CD14-positive monocyte (primary cell): ENCODE measurements around the gene ABCA3. TPM values are rescaled to one million over a fixed set of nuclear protein-coding genes. Genes with fewer than 3 reads are reported as not detected.

Experiments
- DNase-seq, 3 donors: peaks; one replicate each; pipeline ENCODE4 v3.0.0-alpha.2; 2011 to 2022
- H2AFZ ChIP-seq: 2 replicates; pipeline ENCODE4 v1.6.0; 2012; ENCODE audit warnings: mild to moderate bottlenecking, low read depth, low read length, inconsistent platforms; ENCODE audit not compliant: insufficient read depth, poor library complexity, severe bottlenecking
- H3K27ac ChIP-seq, 2 donors: 1 replicate in 1 of 2; 2 replicates in 1 of 2; pipeline ENCODE4 v1.5.1; 2012 to 2013; ENCODE audit warnings: low read length in 2 of 2, control low read depth in 1 of 2, inconsistent platforms in 1 of 2, low read depth in 1 of 2, mild to moderate bottlenecking in 1 of 2
- H3K27me3 ChIP-seq, 2 donors: one replicate each; pipeline versions ENCODE4 v1.6.0 to v1.6.1; 2011 to 2013; ENCODE audit warnings: low read length in 2 of 2; ENCODE audit not compliant: control insufficient read depth in 2 of 2, insufficient read depth in 2 of 2
- H3K36me3 ChIP-seq, 2 donors: replicated peaks in 1 of 2; 1 replicate in 1 of 2; 2 replicates in 1 of 2; pipeline versions ENCODE4 v1.5.1 to v1.6.1; 2012 to 2013; ENCODE audit warnings: low read length in 2 of 2, control low read depth in 1 of 2, inconsistent platforms in 1 of 2, mild to moderate bottlenecking in 1 of 2; ENCODE audit not compliant: insufficient read depth in 2 of 2, control insufficient read depth in 1 of 2
- H3K4me1 ChIP-seq, 2 donors: 1 replicate in 1 of 2; 2 replicates in 1 of 2; pipeline versions ENCODE4 v1.5.1 to v1.6.1; 2012 to 2013; ENCODE audit warnings: low read length in 2 of 2, control low read depth in 1 of 2, inconsistent platforms in 1 of 2, mild to moderate bottlenecking in 1 of 2, moderate library complexity in 1 of 2; ENCODE audit not compliant: insufficient read depth in 2 of 2, control insufficient read depth in 1 of 2
- H3K4me2 ChIP-seq: replicated peaks from 2 replicates; pipeline ENCODE3; 2012; ENCODE audit warnings: low read length, moderate library complexity, mild to moderate bottlenecking; ENCODE audit not compliant: poor library complexity, severe bottlenecking; ENCODE audit errors: extremely low read depth
- H3K4me3 ChIP-seq, 3 experiments: fragments of 200-600 bp in 1 of 3; sonication (generic) in 1 of 3; replicated peaks in 1 of 3; 1 replicate in 2 of 3; 2 replicates in 1 of 3; pipeline ENCODE4 v1.5.1; 2011 to 2013; ENCODE audit warnings: low read length in 3 of 3, mild to moderate bottlenecking in 3 of 3, control low read depth in 2 of 3, low read depth in 2 of 3, inconsistent platforms in 1 of 3, moderate library complexity in 1 of 3
- H3K79me2 ChIP-seq: 2 replicates; pipeline ENCODE4 v1.6.0; 2012; ENCODE audit warnings: mild to moderate bottlenecking, control low read depth, inconsistent platforms, low read length, moderate library complexity; ENCODE audit not compliant: insufficient read depth
- H3K9ac ChIP-seq: 2 replicates; pipeline ENCODE4 v1.6.0; 2017; ENCODE audit warnings: low read length, mild to moderate bottlenecking; ENCODE audit not compliant: insufficient read depth, poor library complexity, severe bottlenecking
- H3K9me3 ChIP-seq, 2 donors: replicated peaks in 1 of 2; 1 replicate in 1 of 2; 2 replicates in 1 of 2; pipeline versions ENCODE4 v1.5.1 to v1.6.1; 2012 to 2013; ENCODE audit warnings: low read length in 2 of 2, control low read depth in 1 of 2; ENCODE audit not compliant: control insufficient read depth in 1 of 2, insufficient read depth in 1 of 2
- H4K20me1 ChIP-seq: 2 replicates; pipeline ENCODE4 v1.6.0; 2012; ENCODE audit warnings: mild to moderate bottlenecking, low read length, control low read depth, moderate library complexity; ENCODE audit not compliant: insufficient read depth
- H3K27ac Mint-ChIP-seq, 7 donors: one replicate each; pipeline ENCODE4 v1.8.0; 2020; ENCODE audit warnings: mild to moderate bottlenecking in 7 of 7, mixed read lengths in 7 of 7, moderate library complexity in 6 of 7, inconsistent platforms in 2 of 7
- H3K27me3 Mint-ChIP-seq, 3 donors: one replicate each; pipeline ENCODE4 v1.8.0; 2021 to 2022; ENCODE audit warnings: low read depth in 3 of 3, mild to moderate bottlenecking in 3 of 3, mixed read lengths in 3 of 3, moderate library complexity in 3 of 3, inconsistent platforms in 1 of 3
- H3K36me3 Mint-ChIP-seq, 2 donors: one replicate each; pipeline ENCODE4 v1.8.0; 2020; ENCODE audit warnings: mixed read lengths in 2 of 2, inconsistent platforms in 1 of 2, mild to moderate bottlenecking in 1 of 2
- H3K4me1 Mint-ChIP-seq: one replicate; pipeline ENCODE4 v1.8.0; 2020; ENCODE audit warnings: mild to moderate bottlenecking, mixed read lengths
- H3K4me3 Mint-ChIP-seq, 2 donors: one replicate each; pipeline ENCODE4 v1.8.0; 2020; ENCODE audit warnings: mild to moderate bottlenecking in 2 of 2, mixed read lengths in 2 of 2, moderate library complexity in 1 of 2
- H3K9me3 Mint-ChIP-seq, 7 donors: one replicate each; pipeline ENCODE4 v1.8.0; 2020 to 2022; ENCODE audit warnings: mixed read lengths in 7 of 7, mild to moderate bottlenecking in 6 of 7, moderate library complexity in 6 of 7, inconsistent platforms in 2 of 7
- CTCF ChIP-seq: fragments of 200-600 bp; IDR thresholded peaks from one replicate; pipeline ENCODE4 v1.8.0; 2022; ENCODE audit warnings: antibody characterized with exemption, mild to moderate bottlenecking
- WGBS: methylation state at CpG from one replicate; pipeline ENCODE4 v1.1.5; 2013; ENCODE audit warnings: missing lambda C conversion rate; ENCODE audit not compliant: insufficient coverage; 5-methylcytosine and 5-hydroxymethylcytosine counted together
- intact Hi-C, 2 donors: fragments of 100-400 bp; cut with micrococcal nuclease; formaldehyde crosslinking; loops; one replicate each; pipeline versions ENCODE4 v1.15.0 to v1.15.1; 2023
- polyA plus RNA-seq, 3 donors: library from polyadenylated mRNA; depleted of rRNA in 1 of 3; unstranded in 2 of 3; stranded (reverse) in 1 of 3; fragments of 300-500 nt in 2 of 3; fragments of >200 nt in 1 of 3; fragmentation: Illumina TruSeq in 2 of 3; gene quantifications; 1 replicate in 2 of 3; 2 replicates in 1 of 3; pipeline ENCODE4 v1.2.3, GENCODE V29; 2012 to 2021

Gene ABCA3
- polyA plus RNA-seq, 3 donors: 0.06 to 1.2 (median 0.68) TPM

GRCh38 chr16:2233046-2233775 is 107.3 kb downstream of the ABCA3 start:
- Histone ChIP-seq H3K9me3 (no peaks in the 10 kb centered on the region), H3K4me1 (peaks cover 5 to 6% of the 10 kb centered on the region in 2 donors), H3K9ac (no peak overlapping the region), H3K27ac (no peak overlapping the region), H2AFZ (no peak overlapping the region), H3K79me2 (no peaks in the 10 kb centered on the region), H3K4me3 (no peak overlapping the region), H4K20me1 (peaks cover 22% of the 10 kb centered on the region), H3K4me2 (no peak overlapping the region), H3K27me3 (peaks cover 18 to 31% of the 10 kb centered on the region in 2 donors), H3K36me3 (peaks cover 71 to 72% of the 10 kb centered on the region in 2 donors)
- no peak for DNase-seq
- no peak for TF ChIP-seq CTCF
- Mint-ChIP-seq H3K27ac (no peak overlapping the region), H3K9me3 (peaks cover 0 to 6% (median 0%) of the 10 kb centered on the region in 7 donors), H3K27me3 (peaks cover 27 to 37% (median 27%) of the 10 kb centered on the region in 3 donors), H3K4me3 (no peak overlapping the region), H3K36me3 (peaks cover 55 to 68% of the 10 kb centered on the region in 2 donors), H3K4me1 (peaks cover 5% of the 10 kb centered on the region)
- 97% methylated on average over 28 of the region's 28 CpGs for WGBS
- intact Hi-C loops: no loop called here

DNA sequence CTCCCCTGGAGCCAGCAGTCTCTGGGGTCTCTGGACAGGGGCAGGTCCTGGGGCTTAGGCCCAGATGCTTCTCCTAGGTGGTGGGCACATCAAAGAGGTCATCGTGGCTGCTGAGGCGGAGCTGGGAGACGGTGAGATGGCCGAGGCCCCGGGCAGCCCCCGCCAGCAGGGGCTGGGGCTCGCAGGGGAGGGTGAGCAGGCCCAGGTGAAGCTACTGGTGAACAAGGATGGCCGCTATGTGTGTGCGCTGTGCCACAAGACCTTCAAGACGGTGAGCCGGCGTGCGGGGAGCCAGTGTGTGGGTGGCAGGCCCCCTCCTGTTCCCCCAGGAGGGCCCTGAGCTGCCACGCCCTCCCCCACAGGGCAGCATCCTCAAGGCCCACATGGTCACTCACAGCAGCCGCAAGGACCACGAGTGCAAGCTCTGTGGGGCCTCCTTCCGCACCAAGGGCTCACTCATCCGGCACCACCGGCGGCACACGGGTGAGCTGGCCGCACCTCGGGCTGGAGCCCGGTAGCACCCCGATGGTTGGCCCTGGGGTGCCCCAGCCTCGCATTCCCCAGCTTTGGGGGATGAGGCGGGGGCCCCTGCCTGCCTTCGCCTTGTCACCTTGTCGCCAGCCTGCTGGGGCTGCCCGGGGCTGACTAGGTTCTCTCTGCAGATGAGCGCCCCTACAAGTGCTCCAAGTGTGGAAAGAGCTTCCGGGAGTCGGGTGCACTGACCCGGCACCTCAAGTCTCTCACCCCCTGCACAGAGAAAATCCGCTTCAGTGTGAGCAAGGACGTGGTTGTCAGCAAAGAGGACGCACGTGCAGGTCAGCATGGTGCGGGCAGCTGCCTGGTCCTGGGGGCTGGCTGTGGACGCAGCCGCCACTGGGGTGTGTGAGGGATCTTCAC is 108.2 kb downstream of the ABCA3 start:
- no peak overlapping the region for H3K4me3 ChIP-seq
- peaks cover 55 to 74% of the 10 kb centered on the region in 2 donors for H3K36me3 Mint-ChIP-seq
- peaks cover 5% of the 10 kb centered on the region for H3K4me1 Mint-ChIP-seq
- H3K4me1 ChIP-seq: peaks cover 5 to 6% of the 10 kb centered on the region in 2 donors
- peak overlapping the region in 1 of 7 donors; percentile 66 for H3K27ac Mint-ChIP-seq
- no peak overlapping the region for H3K9ac ChIP-seq
- peaks cover 0 to 6% (median 0%) of the 10 kb centered on the region in 7 donors for H3K9me3 Mint-ChIP-seq
- DNase-seq: no peak
- 95% methylated on average over 27 of the region's 41 CpGs for WGBS
- H3K27ac ChIP-seq: no peak overlapping the region
- H3K79me2 ChIP-seq: peaks cover 6% of the 10 kb centered on the region
- no peak overlapping the region for H3K4me3 Mint-ChIP-seq
- H2AFZ ChIP-seq: no peak overlapping the region
- H3K9me3 ChIP-seq: no peaks in the 10 kb centered on the region
- H3K36me3 ChIP-seq: peaks cover 72 to 79% of the 10 kb centered on the region in 2 donors
- H3K27me3 ChIP-seq: peaks cover 12 to 22% of the 10 kb centered on the region in 2 donors
- peaks cover 18% of the 10 kb centered on the region for H4K20me1 ChIP-seq
- H3K27me3 Mint-ChIP-seq: peaks cover 21 to 28% (median 22%) of the 10 kb centered on the region in 3 donors
- intact Hi-C loops: no loop called here
- no peak overlapping the region for H3K4me2 ChIP-seq
- no peak for TF ChIP-seq CTCF
